DMS79 treated with DMSO at 0.1 percent for 48 hours (cell line): Measurements from ENCODE around the gene AP1S3.

Source experiments
- DNase-seq: peaks from one replicate; lab custom pipeline; 2025; lab: John Stamatoyannopoulos, UW

Gene AP1S3

GRCh38 chr2:223724861-223725260 is 112.5 kb downstream of the AP1S3 start:
- DNase-seq = no peak

GRCh38 chr2:223723954-223724411 is 113.4 kb downstream of the AP1S3 start:
- no peak for DNase-seq

GRCh38 chr2:223722226-223722625 is 115.2 kb downstream of the AP1S3 start:
- DNase-seq = no peak

- DNase-seq = no peak
Measured at GRCh38 chr2:223721746-223722145, 115.6 kb downstream of the AP1S3 start.

GRCh38 chr2:223720367-223720766 is 117.0 kb downstream of the AP1S3 start:
- DNase-seq = no peak

- peak; percentile 34 for DNase-seq
Measured at GRCh38 chr2:223712642-223713041, 124.7 kb downstream of the AP1S3 start.

GRCh38 chr2:223711596-223712326 is 125.6 kb downstream of the AP1S3 start:
- DNase-seq = no peak
